B cell (primary cell): ENCODE measurements around the gene MFSD12.
"Not testable (repeated sequence)": the region's sequence is repeated elsewhere in the genome, so short reads cannot be mapped to it uniquely, and the experiment has no call there.

Source experiments
- EZH2 ChIP-seq: IDR thresholded peaks from 2 replicates; pipeline ENCODE4 v1.6.1; 2012; ENCODE audit warnings: borderline replicate concordance, low read depth, mild to moderate bottlenecking, moderate library complexity, low read length; ENCODE audit not compliant: insufficient read depth, poor library complexity, severe bottlenecking
- TF ChIP-seq, protein P1 (sequence below): fragments of 200-600 bp; IDR thresholded peaks from one replicate; pipeline ENCODE4 v1.8.0; 2022; ENCODE audit warnings: antibody characterized with exemption, mild to moderate bottlenecking

GRCh38 chr19:3570042-3570441 lies 12.7 kb upstream of the MFSD12 start:
- TF ChIP-seq, protein P1, sequence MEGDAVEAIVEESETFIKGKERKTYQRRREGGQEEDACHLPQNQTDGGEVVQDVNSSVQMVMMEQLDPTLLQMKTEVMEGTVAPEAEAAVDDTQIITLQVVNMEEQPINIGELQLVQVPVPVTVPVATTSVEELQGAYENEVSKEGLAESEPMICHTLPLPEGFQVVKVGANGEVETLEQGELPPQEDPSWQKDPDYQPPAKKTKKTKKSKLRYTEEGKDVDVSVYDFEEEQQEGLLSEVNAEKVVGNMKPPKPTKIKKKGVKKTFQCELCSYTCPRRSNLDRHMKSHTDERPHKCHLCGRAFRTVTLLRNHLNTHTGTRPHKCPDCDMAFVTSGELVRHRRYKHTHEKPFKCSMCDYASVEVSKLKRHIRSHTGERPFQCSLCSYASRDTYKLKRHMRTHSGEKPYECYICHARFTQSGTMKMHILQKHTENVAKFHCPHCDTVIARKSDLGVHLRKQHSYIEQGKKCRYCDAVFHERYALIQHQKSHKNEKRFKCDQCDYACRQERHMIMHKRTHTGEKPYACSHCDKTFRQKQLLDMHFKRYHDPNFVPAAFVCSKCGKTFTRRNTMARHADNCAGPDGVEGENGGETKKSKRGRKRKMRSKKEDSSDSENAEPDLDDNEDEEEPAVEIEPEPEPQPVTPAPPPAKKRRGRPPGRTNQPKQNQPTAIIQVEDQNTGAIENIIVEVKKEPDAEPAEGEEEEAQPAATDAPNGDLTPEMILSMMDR: not testable (repeated sequence)
- not testable (repeated sequence) for TF ChIP-seq EZH2
